ENCODE measurements around the gene SPRR2B.
"Not testable (repeated sequence)": the region's sequence is repeated elsewhere in the genome, so short reads cannot be mapped to it uniquely, and the experiment has no call there.

The SPRR2B gene

GRCh38 chr1:153032677-153033308, 38.6 kb downstream of the SPRR2B start:
- TF ChIP-seq CTCF (conservative IDR thresholded peaks at IDR 0.05; ENCODE audit: low read depth, low read length): no peak
- no peak overlapping the region for H3K4me3 ChIP-seq (ENCODE audit: low read depth, low read length)
- peak; percentile 1 for DNase-seq (ENCODE audit: low read depth)

DNA sequence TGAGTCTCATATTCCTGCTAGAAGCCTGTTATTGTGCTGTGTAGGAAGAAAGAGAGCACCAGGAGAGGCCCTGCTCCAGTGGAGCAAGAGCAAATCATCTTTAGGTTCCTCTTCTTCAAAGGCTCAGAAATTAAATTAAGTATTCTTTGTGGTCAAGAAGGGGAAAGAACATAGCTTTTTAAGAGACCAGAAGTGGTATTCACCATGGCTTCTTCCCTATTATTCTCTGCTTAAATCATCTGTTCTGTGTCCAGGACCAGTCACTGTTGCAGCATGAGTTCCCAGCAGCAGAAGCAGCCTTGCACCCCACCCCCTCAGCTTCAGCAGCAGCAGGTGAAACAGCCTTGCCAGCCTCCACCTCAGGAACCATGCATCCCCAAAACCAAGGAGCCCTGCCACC, 39.3 kb downstream of the SPRR2B start:
- no peak for DNase-seq (ENCODE audit: low read depth)
- no peak overlapping the region for H3K4me3 ChIP-seq (ENCODE audit: low read depth, low read length)
- no peak for TF ChIP-seq CTCF (conservative IDR thresholded peaks at IDR 0.05; ENCODE audit: low read depth, low read length)

DNA sequence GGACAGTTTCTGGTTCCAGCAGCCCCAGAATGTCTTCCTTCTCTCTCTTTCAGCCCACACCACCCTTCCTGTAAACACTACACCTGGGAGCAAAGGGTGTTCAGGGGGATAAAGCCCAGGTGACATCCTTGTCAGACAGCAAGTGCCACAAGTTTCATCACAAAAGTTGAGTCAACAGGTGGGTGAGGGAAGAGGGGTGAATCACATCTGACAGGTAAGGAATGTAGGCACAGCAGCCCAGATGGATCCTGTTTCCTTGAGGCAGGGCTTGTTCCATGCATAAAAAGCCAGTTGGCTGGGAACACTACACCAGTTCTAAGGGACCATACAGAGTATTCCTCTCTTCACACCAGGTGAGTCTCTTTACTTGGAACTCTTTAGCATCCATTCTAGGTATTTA, 40.5 kb downstream of the SPRR2B start, which contains the start of gene SPRR1B:
Gene SPRR1B (plus strand): TSS at position 309 of the 400 bp plus-strand sequence. CDS start 1,143 bp downstream, outside the sequence.
- no peak for DNase-seq (ENCODE audit: low read depth)
- no peak for TF ChIP-seq CTCF (conservative IDR thresholded peaks at IDR 0.05; ENCODE audit: low read depth, low read length)
- no peak within 1 kb of the TSS for H3K4me3 ChIP-seq (ENCODE audit: low read depth, low read length)

DNA sequence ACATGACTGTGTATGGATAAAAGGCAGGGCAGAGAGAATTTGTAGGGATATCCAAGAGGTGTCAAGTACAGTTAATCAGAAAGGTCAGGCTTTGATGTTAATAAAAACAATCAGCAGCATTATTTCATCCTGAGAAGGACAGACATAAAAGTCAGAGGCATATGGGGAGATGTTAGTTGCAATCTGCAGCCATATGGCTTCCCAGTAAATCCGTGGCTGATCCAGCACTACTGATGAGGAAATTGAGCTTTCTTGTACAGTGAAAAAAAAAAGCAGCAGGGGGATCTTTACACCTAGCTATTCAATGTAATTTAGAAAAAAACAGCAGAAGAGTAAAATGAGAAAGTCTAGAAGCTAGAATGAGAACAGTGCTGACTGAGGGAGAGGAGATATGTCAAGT, 42.6 kb downstream of the SPRR2B start:
- H3K4me3 ChIP-seq (ENCODE audit: low read depth, low read length): no peak overlapping the region
- no peak for TF ChIP-seq CTCF (conservative IDR thresholded peaks at IDR 0.05; ENCODE audit: low read depth, low read length)
- no peak for DNase-seq (ENCODE audit: low read depth)

DNA sequence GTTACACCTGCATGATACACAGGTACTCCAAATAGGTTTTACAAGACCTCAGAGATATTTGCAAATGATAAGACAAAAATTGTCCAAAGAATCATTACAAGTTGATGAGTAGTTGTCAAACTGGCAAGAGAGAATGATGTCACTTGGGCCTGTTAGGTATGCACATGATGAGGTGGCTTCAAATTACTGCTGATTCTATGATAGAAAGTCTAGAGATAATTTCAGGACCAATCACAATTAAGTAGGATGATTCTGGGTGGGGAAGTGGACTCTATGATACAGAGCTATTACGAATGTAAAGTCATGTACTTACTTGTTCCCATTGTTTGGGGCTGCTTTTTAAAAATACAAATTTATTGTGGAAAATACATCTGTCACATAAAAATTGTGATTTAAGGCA, 45.6 kb downstream of the SPRR2B start:
- H3K4me3 ChIP-seq (ENCODE audit: low read depth, low read length): no peak overlapping the region
- TF ChIP-seq CTCF (conservative IDR thresholded peaks at IDR 0.05; ENCODE audit: low read depth, low read length): no peak
- no peak for DNase-seq (ENCODE audit: low read depth)

- DNase-seq (ENCODE audit: low read depth): no peak
- no peak overlapping the region for H3K4me3 ChIP-seq (ENCODE audit: low read depth, low read length)
- no peak for TF ChIP-seq CTCF (conservative IDR thresholded peaks at IDR 0.05; ENCODE audit: low read depth, low read length)
Measured at GRCh38 chr1:153024413-153024812, 47.0 kb downstream of the SPRR2B start.

- TF ChIP-seq CTCF (conservative IDR thresholded peaks at IDR 0.05; ENCODE audit: low read depth, low read length): no peak
- DNase-seq (ENCODE audit: low read depth): no peak
- no peak overlapping the region for H3K4me3 ChIP-seq (ENCODE audit: low read depth, low read length)
Measured at GRCh38 chr1:153023109-153023508, 48.3 kb downstream of the SPRR2B start.

GRCh38 chr1:153022340-153022739, 49.1 kb downstream of the SPRR2B start:
- not testable (repeated sequence) for H3K4me3 ChIP-seq (ENCODE audit: low read depth, low read length); DNase-seq (ENCODE audit: low read depth)

- not testable (repeated sequence) for DNase-seq (ENCODE audit: low read depth); H3K4me3 ChIP-seq (ENCODE audit: low read depth, low read length)
Measured at GRCh38 chr1:153021829-153022228, 49.6 kb downstream of the SPRR2B start.
